Thyroid gland (tissue), 4 donors: ENCODE results near the gene C4B.
"Not testable (repeated sequence)": the region's sequence is repeated elsewhere in the genome, so short reads cannot be mapped to it uniquely, and the experiment has no call there.

Experiments used
- POLR2A ChIP-seq, 2 donors: fragments of 450-650 bp; IDR thresholded peaks; one replicate each; pipeline ENCODE4 v1.6.1; 2017; ENCODE audit warnings: antibody characterized with exemption in 2 of 2, mild to moderate bottlenecking in 2 of 2, moderate library complexity in 1 of 2
- TF ChIP-seq, protein P1 (sequence below), 6 experiments: fragments of 200-600 bp in 3 of 6; fragments of 450-650 bp in 3 of 6; sonication (generic) in 3 of 6; IDR thresholded peaks; one replicate each; pipeline ENCODE4 v1.5.1; 2016 to 2019; ENCODE audit warnings: antibody characterized with exemption in 6 of 6, mild to moderate bottlenecking in 2 of 6, inconsistent platforms in 1 of 6, moderate library complexity in 1 of 6

DNA sequence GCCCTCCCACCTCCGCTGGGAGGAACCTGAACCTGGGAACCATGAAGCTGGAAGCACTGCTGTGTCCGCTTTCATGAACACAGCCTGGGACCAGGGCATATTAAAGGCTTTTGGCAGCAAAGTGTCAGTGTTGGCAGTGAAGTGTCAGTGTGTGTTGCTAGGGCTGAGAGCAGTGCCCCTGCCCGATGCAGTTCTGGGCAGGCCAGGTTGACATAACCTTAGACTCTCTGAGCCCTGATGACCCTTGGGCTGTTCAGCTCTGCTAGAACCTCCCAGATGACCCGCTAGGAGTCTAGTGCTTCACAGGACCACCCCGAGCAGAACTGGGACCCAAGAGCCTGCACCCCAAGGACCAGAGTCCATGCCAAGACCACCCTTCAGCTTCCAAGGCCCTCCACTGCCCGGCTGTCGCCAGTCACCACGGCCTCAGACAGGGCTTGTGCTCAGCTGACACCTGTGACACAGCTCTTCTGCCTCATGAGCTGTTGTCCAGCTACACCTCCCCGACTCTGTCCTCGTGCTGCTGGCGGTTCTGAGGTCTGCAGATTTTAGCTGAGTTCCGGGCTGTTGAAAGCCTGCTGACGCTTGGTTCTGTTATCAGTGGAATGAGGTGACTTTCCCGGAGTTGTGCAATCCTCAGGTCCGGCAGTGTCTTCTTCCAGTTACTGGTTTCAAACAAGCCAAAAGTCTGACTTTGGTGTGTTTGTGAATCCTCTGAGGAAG, 11.9 kb upstream of the C4B start:
- TF ChIP-seq, protein P1, sequence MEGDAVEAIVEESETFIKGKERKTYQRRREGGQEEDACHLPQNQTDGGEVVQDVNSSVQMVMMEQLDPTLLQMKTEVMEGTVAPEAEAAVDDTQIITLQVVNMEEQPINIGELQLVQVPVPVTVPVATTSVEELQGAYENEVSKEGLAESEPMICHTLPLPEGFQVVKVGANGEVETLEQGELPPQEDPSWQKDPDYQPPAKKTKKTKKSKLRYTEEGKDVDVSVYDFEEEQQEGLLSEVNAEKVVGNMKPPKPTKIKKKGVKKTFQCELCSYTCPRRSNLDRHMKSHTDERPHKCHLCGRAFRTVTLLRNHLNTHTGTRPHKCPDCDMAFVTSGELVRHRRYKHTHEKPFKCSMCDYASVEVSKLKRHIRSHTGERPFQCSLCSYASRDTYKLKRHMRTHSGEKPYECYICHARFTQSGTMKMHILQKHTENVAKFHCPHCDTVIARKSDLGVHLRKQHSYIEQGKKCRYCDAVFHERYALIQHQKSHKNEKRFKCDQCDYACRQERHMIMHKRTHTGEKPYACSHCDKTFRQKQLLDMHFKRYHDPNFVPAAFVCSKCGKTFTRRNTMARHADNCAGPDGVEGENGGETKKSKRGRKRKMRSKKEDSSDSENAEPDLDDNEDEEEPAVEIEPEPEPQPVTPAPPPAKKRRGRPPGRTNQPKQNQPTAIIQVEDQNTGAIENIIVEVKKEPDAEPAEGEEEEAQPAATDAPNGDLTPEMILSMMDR (IDR thresholded peaks at IDR 0.05) = not testable (repeated sequence)
- not testable (repeated sequence) for TF ChIP-seq POLR2A (IDR thresholded peaks at IDR 0.05)
